Measurements from ENCODE around the gene DPM1. TPM values are rescaled to one million over a fixed set of nuclear protein-coding genes. Genes with fewer than 3 reads are reported as not detected.
A peak's percentile ranks its signal among the peaks of the same experiment; 100 is the strongest.

Gene DPM1
- total RNA-seq, 3 donors from 2014 or later (not counting 1 experiment from before 2014, with no cell fraction given), result 21.2 to 26.1 (median 25.6) TPM

DNA sequence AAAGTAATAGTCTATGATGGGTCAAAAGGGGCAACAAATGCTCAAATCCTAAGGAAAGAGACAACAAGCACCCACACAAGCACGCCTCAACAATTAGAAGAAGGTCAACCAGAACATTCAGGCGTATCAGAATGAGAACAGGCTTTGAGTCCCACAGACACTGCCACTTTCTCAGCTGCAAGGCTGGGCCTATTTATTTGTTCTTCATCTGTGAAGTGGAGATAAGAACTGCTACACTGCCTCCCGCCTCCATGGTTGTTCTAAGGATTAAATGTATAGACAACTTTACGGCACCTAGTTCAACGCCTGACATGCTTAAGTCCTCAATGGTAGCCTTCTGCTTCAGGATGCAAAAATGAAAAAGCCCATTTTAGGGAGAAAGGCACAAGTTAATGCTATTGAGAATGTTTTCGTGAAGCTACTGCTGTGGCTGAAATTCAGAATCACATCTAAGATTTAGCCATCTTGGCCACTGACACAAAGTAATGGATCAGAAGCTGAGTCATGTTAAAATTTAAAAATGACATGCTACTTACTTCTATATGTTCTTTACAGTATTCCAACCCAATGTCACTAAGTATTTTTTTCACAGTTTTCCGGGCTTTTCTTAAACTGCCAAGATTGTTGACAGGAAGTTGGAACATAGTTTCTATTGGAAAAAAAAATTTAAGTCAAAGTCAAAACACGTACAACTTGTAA is 54.8 kb downstream of the DPM1 start:
- ATAC-seq, result no peak
- H3K9me3 Mint-ChIP-seq, result no peaks in the 10 kb centered on the region
- H3K27me3 Mint-ChIP-seq (ENCODE audit: low read depth in 2 of 2), result no peaks in the 10 kb centered on the region
- Histone ChIP-seq H3K4me1 (ENCODE audit: control insufficient read depth, insufficient read depth, low read length) (no peaks in the 10 kb centered on the region), H3K27me3 (ENCODE audit: control insufficient read depth, insufficient read depth, low read length) (no peaks in the 10 kb centered on the region), H3K36me3 (ENCODE audit: control insufficient read depth, insufficient read depth, low read length) (peaks cover 9% of the 10 kb centered on the region), H3K9me3 (ENCODE audit: control insufficient read depth, insufficient read depth, low read length) (no peaks in the 10 kb centered on the region), H3K27ac (ENCODE audit: low read length) (no peak overlapping the region), H3K4me3 (ENCODE audit: low read length) (no peak overlapping the region)
- peaks cover 61 to 63% of the 10 kb centered on the region in 2 donors for H3K4me1 Mint-ChIP-seq
- no peak for TF ChIP-seq CTCF (IDR thresholded peaks at IDR 0.05)
- peak overlapping the region; percentile 55 to 76 for H3K27ac Mint-ChIP-seq
- no peaks in the 10 kb centered on the region for H3K36me3 Mint-ChIP-seq
- intact Hi-C loops (cut with micrococcal nuclease), result no loop called here
- WGBS (ENCODE audit: insufficient coverage), result 81% methylated on average over 6 of the region's 8 CpGs
- H3K4me3 Mint-ChIP-seq, result no peak overlapping the region
- no peak for DNase-seq

- intact Hi-C loops (cut with micrococcal nuclease), result no loop called here
- TF ChIP-seq CTCF (IDR thresholded peaks at IDR 0.05), result no peak
- Mint-ChIP-seq H3K27ac (peak overlapping the region; percentile 55 to 76), H3K4me1 (peaks cover 50 to 56% of the 10 kb centered on the region in 2 donors), H3K27me3 (ENCODE audit: low read depth in 2 of 2) (no peaks in the 10 kb centered on the region), H3K36me3 (no peaks in the 10 kb centered on the region), H3K9me3 (no peaks in the 10 kb centered on the region), H3K4me3 (no peak overlapping the region)
- no CpG with 5 or more reads among the region's 1 CpG for WGBS (ENCODE audit: insufficient coverage)
- ATAC-seq, result no peak
- Histone ChIP-seq H3K4me3 (ENCODE audit: low read length) (no peak overlapping the region), H3K27me3 (ENCODE audit: control insufficient read depth, insufficient read depth, low read length) (no peaks in the 10 kb centered on the region), H3K36me3 (ENCODE audit: control insufficient read depth, insufficient read depth, low read length) (peaks cover 19% of the 10 kb centered on the region), H3K9me3 (ENCODE audit: control insufficient read depth, insufficient read depth, low read length) (no peaks in the 10 kb centered on the region), H3K27ac (ENCODE audit: low read length) (no peak overlapping the region), H3K4me1 (ENCODE audit: control insufficient read depth, insufficient read depth, low read length) (no peaks in the 10 kb centered on the region)
- no peak for DNase-seq
Observed at GRCh38 chr20:50901301-50901700, 57.0 kb downstream of the DPM1 start.

- DNase-seq, result no peak
- Histone ChIP-seq H3K4me1 (ENCODE audit: control insufficient read depth, insufficient read depth, low read length) (no peaks in the 10 kb centered on the region), H3K36me3 (ENCODE audit: control insufficient read depth, insufficient read depth, low read length) (peaks cover 19% of the 10 kb centered on the region), H3K9me3 (ENCODE audit: control insufficient read depth, insufficient read depth, low read length) (no peaks in the 10 kb centered on the region), H3K27ac (ENCODE audit: low read length) (no peak overlapping the region), H3K4me3 (ENCODE audit: low read length) (no peak overlapping the region), H3K27me3 (ENCODE audit: control insufficient read depth, insufficient read depth, low read length) (no peaks in the 10 kb centered on the region)
- TF ChIP-seq CTCF (IDR thresholded peaks at IDR 0.05), result no peak
- Mint-ChIP-seq H3K27ac (peak overlapping the region in 1 of 2 donors; percentile 57), H3K9me3 (no peaks in the 10 kb centered on the region), H3K4me3 (no peak overlapping the region), H3K27me3 (ENCODE audit: low read depth in 2 of 2) (no peaks in the 10 kb centered on the region), H3K4me1 (peaks cover 45 to 46% of the 10 kb centered on the region in 2 donors), H3K36me3 (no peaks in the 10 kb centered on the region)
- WGBS (ENCODE audit: insufficient coverage), result 93% methylated on average over 7 of the region's 7 CpGs
- ATAC-seq, result no peak
- intact Hi-C loops (cut with micrococcal nuclease), result no loop called here
Observed at GRCh38 chr20:50900261-50900660, 58.1 kb downstream of the DPM1 start.

DNA sequence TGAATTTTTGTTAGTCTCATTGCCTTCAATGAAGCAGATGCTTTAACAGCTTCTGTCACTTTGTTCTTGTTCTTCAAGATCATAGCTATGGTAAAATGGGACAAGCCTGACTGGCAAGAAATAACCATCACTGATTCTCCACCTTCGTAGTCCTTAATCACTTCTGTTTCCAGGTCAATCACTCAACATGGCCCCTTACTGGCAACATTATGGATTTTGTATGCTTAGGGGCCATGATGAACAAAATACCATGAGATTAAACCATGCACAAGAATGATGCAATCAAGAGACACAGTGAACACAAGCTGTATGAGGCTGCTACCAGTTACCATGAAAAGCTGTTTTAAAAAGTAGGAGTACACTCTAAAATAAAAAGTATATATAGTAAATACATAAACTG is 59.9 kb downstream of the DPM1 start:
- DNase-seq, result no peak
- Mint-ChIP-seq H3K27me3 (ENCODE audit: low read depth in 2 of 2) (no peaks in the 10 kb centered on the region), H3K36me3 (peaks cover under 1% of the 10 kb centered on the region), H3K27ac (peak overlapping the region; percentile 1 to 14), H3K4me1 (peaks cover 31 to 35% of the 10 kb centered on the region in 2 donors), H3K9me3 (no peaks in the 10 kb centered on the region), H3K4me3 (no peak overlapping the region)
- no peak for TF ChIP-seq CTCF (IDR thresholded peaks at IDR 0.05)
- Histone ChIP-seq H3K4me3 (ENCODE audit: low read length) (no peak overlapping the region), H3K4me1 (ENCODE audit: control insufficient read depth, insufficient read depth, low read length) (no peaks in the 10 kb centered on the region), H3K27me3 (ENCODE audit: control insufficient read depth, insufficient read depth, low read length) (no peaks in the 10 kb centered on the region), H3K36me3 (ENCODE audit: control insufficient read depth, insufficient read depth, low read length) (peaks cover 28% of the 10 kb centered on the region), H3K27ac (ENCODE audit: low read length) (no peak overlapping the region), H3K9me3 (ENCODE audit: control insufficient read depth, insufficient read depth, low read length) (no peaks in the 10 kb centered on the region)
- intact Hi-C loops (cut with micrococcal nuclease), result no loop called here
- 89% methylated on average over 1 of the region's 1 CpG for WGBS (ENCODE audit: insufficient coverage)
- no peak for ATAC-seq
